ENCODE results near the gene CLTRN. TPM values are rescaled to one million over a fixed set of nuclear protein-coding genes. Genes with fewer than 3 reads are reported as not detected.
"Not testable (repeated sequence)": the region's sequence is repeated elsewhere in the genome, so short reads cannot be mapped to it uniquely, and the experiment has no call there.

CLTRN gene
- 0.28 TPM for total RNA-seq
- 3.9 TPM for polyA plus RNA-seq
- long read RNA-seq, donor 1, result 0 reads
- long read RNA-seq, donor 2, result 0 reads
- long read RNA-seq, donor 3, result 0 reads
- long read RNA-seq, donor 4, result 0 reads
- long read RNA-seq, donor 5, partial matches to known transcripts, result 0 of 4 reads
- long read RNA-seq, donor 5, other reads (novel, unspliced or antisense), result 0 of 4 reads
- long read RNA-seq, donor 6, result 0 reads
- long read RNA-seq, donor 7, result 0 reads
- long read RNA-seq, donor 8, result 0 reads
- long read RNA-seq, donor 9, result 0 reads
- long read RNA-seq, donor 10, partial matches to known transcripts, result 0 of 1 reads
- long read RNA-seq, donor 10, other reads (novel, unspliced or antisense), result 0 of 1 reads

GRCh38 chrX:15664487-15665444 lies at the start of gene CLTRN:
Gene CLTRN, minus strand, starts transcription at chrX:15664805. Its CDS starts 30 bp downstream, at chrX:15664775.
- Histone ChIP-seq H3K27me3 (ENCODE audit: control insufficient read depth in 2 of 2, insufficient read depth in 1 of 2, low read length in 1 of 2) (peaks cover 0 to 9% of the 10 kb centered on the region in 2 donors), H3K9me3 (ENCODE audit: control insufficient read depth in 2 of 2, insufficient read depth in 1 of 2, low read length in 1 of 2) (no peaks in the 10 kb centered on the region), H3K36me3 (ENCODE audit: control insufficient read depth in 2 of 2, insufficient read depth in 2 of 2, low read length in 1 of 2) (no peaks in the 10 kb centered on the region), H3K27ac (ENCODE audit: low read depth in 1 of 2, low read length in 1 of 2) (peak within 1 kb of the TSS in 1 of 2 donors; percentile 31), H3K4me3 (ENCODE audit: low read length in 2 of 2) (no peak within 1 kb of the TSS), H3K4me1 (ENCODE audit: control insufficient read depth in 2 of 2, insufficient read depth in 2 of 2, low read length in 2 of 2) (no peaks in the 10 kb centered on the region)
- 77% methylated on average over 14 of the region's 14 CpGs for WGBS
- no peak for DNase-seq (ENCODE audit: low read depth in 6 of 9, low spot score in 9 of 9)

- H3K36me3 ChIP-seq (ENCODE audit: control insufficient read depth in 2 of 2, insufficient read depth in 2 of 2, low read length in 1 of 2); H3K9me3 ChIP-seq (ENCODE audit: control insufficient read depth in 2 of 2, insufficient read depth in 1 of 2, low read length in 1 of 2); H3K4me1 ChIP-seq (ENCODE audit: control insufficient read depth in 2 of 2, insufficient read depth in 2 of 2, low read length in 2 of 2); H3K27me3 ChIP-seq (ENCODE audit: control insufficient read depth in 2 of 2, insufficient read depth in 1 of 2, low read length in 1 of 2); DNase-seq (ENCODE audit: low read depth in 6 of 9, low spot score in 9 of 9); H3K27ac ChIP-seq (ENCODE audit: low read depth in 1 of 2, low read length in 1 of 2); H3K4me3 ChIP-seq (ENCODE audit: low read length in 2 of 2): not testable (repeated sequence)
- 97% methylated on average over 5 of the region's 8 CpGs for whole genome bisulfite sequencing
Observed at GRCh38 chrX:15704273-15704672, 39.7 kb upstream of the CLTRN start.

- H3K4me1 ChIP-seq (ENCODE audit: control insufficient read depth in 2 of 2, insufficient read depth in 2 of 2, low read length in 2 of 2); H3K27ac ChIP-seq (ENCODE audit: low read depth in 1 of 2, low read length in 1 of 2): not testable (repeated sequence)
- WGBS, result no CpG with 5 or more reads among the region's 5 CpGs
Observed at GRCh38 chrX:15703809-15704208, 39.2 kb upstream of the CLTRN start.

GRCh38 chrX:15702488-15703371 lies 38.1 kb upstream of the CLTRN start:
- Histone ChIP-seq H3K4me1 (ENCODE audit: control insufficient read depth in 2 of 2, insufficient read depth in 2 of 2, low read length in 2 of 2) (no peaks in the 10 kb centered on the region), H3K9me3 (ENCODE audit: control insufficient read depth in 2 of 2, insufficient read depth in 1 of 2, low read length in 1 of 2) (no peaks in the 10 kb centered on the region), H3K27me3 (ENCODE audit: control insufficient read depth in 2 of 2, insufficient read depth in 1 of 2, low read length in 1 of 2) (no peaks in the 10 kb centered on the region), H3K27ac (ENCODE audit: low read depth in 1 of 2, low read length in 1 of 2) (no peak overlapping the region), H3K36me3 (ENCODE audit: control insufficient read depth in 2 of 2, insufficient read depth in 2 of 2, low read length in 1 of 2) (peaks cover 0 to 6% of the 10 kb centered on the region in 2 donors), H3K4me3 (ENCODE audit: low read length in 2 of 2) (no peak overlapping the region)
- DNase-seq (ENCODE audit: low read depth in 6 of 9, low spot score in 9 of 9), result no peak
- 97% methylated on average over 40 of the region's 40 CpGs for WGBS

More at GRCh38 chrX:15703809-15704208, 39.2 kb upstream of the CLTRN start:
- not testable (repeated sequence) for DNase-seq (ENCODE audit: low read depth in 6 of 9, low spot score in 9 of 9); H3K9me3 ChIP-seq (ENCODE audit: control insufficient read depth in 2 of 2, insufficient read depth in 1 of 2, low read length in 1 of 2); H3K27me3 ChIP-seq (ENCODE audit: control insufficient read depth in 2 of 2, insufficient read depth in 1 of 2, low read length in 1 of 2); H3K4me3 ChIP-seq (ENCODE audit: low read length in 2 of 2); H3K36me3 ChIP-seq (ENCODE audit: control insufficient read depth in 2 of 2, insufficient read depth in 2 of 2, low read length in 1 of 2)

- no peak overlapping the region for H3K27ac ChIP-seq (ENCODE audit: low read depth in 1 of 2, low read length in 1 of 2)
- no peak for DNase-seq (ENCODE audit: low read depth in 6 of 9, low spot score in 9 of 9)
- peaks cover 0 to 6% of the 10 kb centered on the region in 2 donors for H3K36me3 ChIP-seq (ENCODE audit: control insufficient read depth in 2 of 2, insufficient read depth in 2 of 2, low read length in 1 of 2)
- no peaks in the 10 kb centered on the region for H3K27me3 ChIP-seq (ENCODE audit: control insufficient read depth in 2 of 2, insufficient read depth in 1 of 2, low read length in 1 of 2)
- no peaks in the 10 kb centered on the region for H3K9me3 ChIP-seq (ENCODE audit: control insufficient read depth in 2 of 2, insufficient read depth in 1 of 2, low read length in 1 of 2)
- 96% methylated on average over 3 of the region's 3 CpGs for WGBS
- H3K4me1 ChIP-seq (ENCODE audit: control insufficient read depth in 2 of 2, insufficient read depth in 2 of 2, low read length in 2 of 2), result no peaks in the 10 kb centered on the region
- no peak overlapping the region for H3K4me3 ChIP-seq (ENCODE audit: low read length in 2 of 2)
Observed at GRCh38 chrX:15696516-15696915, 31.9 kb upstream of the CLTRN start.

- Histone ChIP-seq H3K27ac (ENCODE audit: low read depth in 1 of 2, low read length in 1 of 2) (no peak overlapping the region), H3K4me3 (ENCODE audit: low read length in 2 of 2) (no peak overlapping the region), H3K36me3 (ENCODE audit: control insufficient read depth in 2 of 2, insufficient read depth in 2 of 2, low read length in 1 of 2) (peaks cover 0 to 8% of the 10 kb centered on the region in 2 donors), H3K27me3 (ENCODE audit: control insufficient read depth in 2 of 2, insufficient read depth in 1 of 2, low read length in 1 of 2) (no peaks in the 10 kb centered on the region), H3K4me1 (ENCODE audit: control insufficient read depth in 2 of 2, insufficient read depth in 2 of 2, low read length in 2 of 2) (no peaks in the 10 kb centered on the region), H3K9me3 (ENCODE audit: control insufficient read depth in 2 of 2, insufficient read depth in 1 of 2, low read length in 1 of 2) (no peaks in the 10 kb centered on the region)
- no peak for DNase-seq (ENCODE audit: low read depth in 6 of 9, low spot score in 9 of 9)
- 76% methylated on average over 6 of the region's 6 CpGs for WGBS
Observed at GRCh38 chrX:15694941-15695451, 30.4 kb upstream of the CLTRN start.

- DNase-seq (ENCODE audit: low read depth in 6 of 9, low spot score in 9 of 9), result peak; percentile 15 to 80 (median 45)
- H3K27me3 ChIP-seq (ENCODE audit: control insufficient read depth in 2 of 2, insufficient read depth in 1 of 2, low read length in 1 of 2), result no peaks in the 10 kb centered on the region
- WGBS, result 54% methylated on average over 6 of the region's 6 CpGs
Observed at GRCh38 chrX:15686818-15687685, 22.4 kb upstream of the CLTRN start.

GRCh38 chrX:15683193-15683592 lies 18.6 kb upstream of the CLTRN start:
- H3K27ac ChIP-seq (ENCODE audit: low read depth in 1 of 2, low read length in 1 of 2), result no peak overlapping the region
- H3K27me3 ChIP-seq (ENCODE audit: control insufficient read depth in 2 of 2, insufficient read depth in 1 of 2, low read length in 1 of 2), result no peaks in the 10 kb centered on the region
- H3K4me3 ChIP-seq (ENCODE audit: low read length in 2 of 2), result no peak overlapping the region
- H3K36me3 ChIP-seq (ENCODE audit: control insufficient read depth in 2 of 2, insufficient read depth in 2 of 2, low read length in 1 of 2), result peaks cover 0 to 5% of the 10 kb centered on the region in 2 donors
- 96% methylated on average over 6 of the region's 6 CpGs for WGBS
- no peaks in the 10 kb centered on the region for H3K4me1 ChIP-seq (ENCODE audit: control insufficient read depth in 2 of 2, insufficient read depth in 2 of 2, low read length in 2 of 2)
- no peaks in the 10 kb centered on the region for H3K9me3 ChIP-seq (ENCODE audit: control insufficient read depth in 2 of 2, insufficient read depth in 1 of 2, low read length in 1 of 2)
- no peak for DNase-seq (ENCODE audit: low read depth in 6 of 9, low spot score in 9 of 9)

More at GRCh38 chrX:15686818-15687685, 22.4 kb upstream of the CLTRN start:
- Histone ChIP-seq H3K9me3 (ENCODE audit: control insufficient read depth in 2 of 2, insufficient read depth in 1 of 2, low read length in 1 of 2) (no peaks in the 10 kb centered on the region), H3K36me3 (ENCODE audit: control insufficient read depth in 2 of 2, insufficient read depth in 2 of 2, low read length in 1 of 2) (peaks cover 0 to 7% of the 10 kb centered on the region in 2 donors), H3K27ac (ENCODE audit: low read depth in 1 of 2, low read length in 1 of 2) (no peak overlapping the region), H3K4me1 (ENCODE audit: control insufficient read depth in 2 of 2, insufficient read depth in 2 of 2, low read length in 2 of 2) (no peaks in the 10 kb centered on the region), H3K4me3 (ENCODE audit: low read length in 2 of 2) (no peak overlapping the region)

Data from thymus (tissue), 14 donors.